Measurements from ENCODE around the gene MPST.

Gene MPST

DNA sequence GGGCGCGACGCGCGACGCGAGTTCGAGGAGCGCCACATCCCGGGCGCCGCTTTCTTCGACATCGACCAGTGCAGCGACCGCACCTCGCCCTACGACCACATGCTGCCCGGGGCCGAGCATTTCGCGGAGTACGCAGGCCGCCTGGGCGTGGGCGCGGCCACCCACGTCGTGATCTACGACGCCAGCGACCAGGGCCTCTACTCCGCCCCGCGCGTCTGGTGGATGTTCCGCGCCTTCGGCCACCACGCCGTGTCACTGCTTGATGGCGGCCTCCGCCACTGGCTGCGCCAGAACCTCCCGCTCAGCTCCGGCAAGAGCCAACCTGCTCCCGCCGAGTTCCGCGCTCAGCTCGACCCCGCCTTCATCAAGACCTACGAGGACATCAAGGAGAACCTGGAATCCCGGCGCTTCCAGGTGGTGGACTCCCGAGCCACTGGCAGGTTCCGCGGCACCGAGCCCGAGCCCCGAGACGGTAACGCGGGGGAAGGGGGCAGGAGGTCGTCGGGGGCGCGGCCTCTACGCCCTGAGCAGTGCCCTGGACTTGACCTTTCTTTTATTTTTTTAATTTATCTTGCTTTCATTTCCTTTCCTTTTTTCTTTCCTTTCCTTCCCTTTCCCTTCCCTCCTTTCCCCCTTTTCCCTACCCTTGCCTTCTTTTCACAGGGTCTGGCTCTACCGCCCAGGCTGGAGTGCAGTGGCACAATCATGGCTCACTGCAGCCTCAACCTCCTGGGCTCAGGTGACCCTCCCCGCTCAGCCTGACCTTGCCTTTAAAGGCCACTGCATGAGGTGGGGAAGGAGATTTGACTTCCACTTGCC lies 5.0 kb downstream of the MPST start:
- DNase-seq: no peak

GRCh38 chr22:37025500-37026070 lies 6.0 kb downstream of the MPST start:
- DNase-seq: no peak

DNA sequence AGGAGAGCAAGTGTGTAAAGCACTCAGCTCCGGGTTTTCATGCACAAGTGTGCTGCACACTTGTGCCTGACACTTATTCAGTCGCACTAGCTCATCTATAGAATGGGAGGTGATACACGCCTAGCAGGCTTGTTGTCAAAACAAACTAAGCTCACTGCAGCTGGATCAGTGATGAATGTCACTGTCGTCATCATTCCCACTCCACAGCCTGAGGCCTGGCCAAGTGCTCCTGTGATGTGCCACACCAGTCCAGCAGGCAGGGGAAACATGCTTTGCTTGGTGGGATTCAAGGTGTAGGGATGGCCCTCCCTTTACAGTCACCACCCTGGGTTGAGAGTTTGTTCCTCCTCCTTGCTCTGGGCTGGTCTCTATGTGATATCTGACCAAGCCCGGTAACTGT lies 6.8 kb downstream of the MPST start:
- no peak for DNase-seq

GRCh38 chr22:37027556-37027955 lies 8.0 kb downstream of the MPST start:
- DNase-seq: no peak

GRCh38 chr22:37028692-37029674 lies 9.4 kb downstream of the MPST start:
- no peak for DNase-seq

DNA sequence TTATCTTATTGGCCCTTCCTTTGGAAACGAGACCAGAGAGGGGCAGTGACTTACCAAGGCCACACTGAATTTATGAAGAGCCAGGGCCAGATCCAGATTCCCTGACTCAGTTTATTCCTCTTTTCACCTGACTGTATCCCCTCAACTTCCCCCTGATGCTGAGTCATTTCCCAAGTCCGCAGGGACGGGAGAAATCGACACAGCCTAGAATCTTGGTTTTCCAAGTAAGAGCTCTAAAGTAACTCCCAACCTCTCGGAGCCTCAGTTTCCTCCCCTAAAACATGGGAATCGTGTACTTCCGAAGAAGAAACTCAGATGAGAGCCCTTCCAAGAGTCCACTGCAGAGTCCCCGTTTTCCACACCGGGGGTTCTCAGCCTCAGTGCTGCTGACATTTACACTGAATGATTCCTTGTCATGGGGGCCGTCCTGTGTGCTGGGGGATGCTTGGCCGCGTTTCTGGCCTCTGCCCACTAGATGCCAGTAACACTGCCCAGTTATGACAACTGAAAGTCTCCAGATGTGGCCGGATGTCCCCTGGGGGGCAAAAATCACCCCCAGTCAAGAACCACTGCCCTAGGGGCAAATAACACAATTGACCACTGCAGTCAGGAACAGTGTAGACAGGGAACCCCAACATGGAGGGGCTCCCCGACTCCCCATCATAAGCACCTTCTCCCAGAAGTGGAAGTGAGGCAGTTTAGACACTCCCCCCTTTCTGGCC lies 11.2 kb downstream of the MPST start:
- DNase-seq: no peak

- no peak for DNase-seq
Measured at GRCh38 chr22:37032134-37032534, 12.6 kb downstream of the MPST start.

DNA sequence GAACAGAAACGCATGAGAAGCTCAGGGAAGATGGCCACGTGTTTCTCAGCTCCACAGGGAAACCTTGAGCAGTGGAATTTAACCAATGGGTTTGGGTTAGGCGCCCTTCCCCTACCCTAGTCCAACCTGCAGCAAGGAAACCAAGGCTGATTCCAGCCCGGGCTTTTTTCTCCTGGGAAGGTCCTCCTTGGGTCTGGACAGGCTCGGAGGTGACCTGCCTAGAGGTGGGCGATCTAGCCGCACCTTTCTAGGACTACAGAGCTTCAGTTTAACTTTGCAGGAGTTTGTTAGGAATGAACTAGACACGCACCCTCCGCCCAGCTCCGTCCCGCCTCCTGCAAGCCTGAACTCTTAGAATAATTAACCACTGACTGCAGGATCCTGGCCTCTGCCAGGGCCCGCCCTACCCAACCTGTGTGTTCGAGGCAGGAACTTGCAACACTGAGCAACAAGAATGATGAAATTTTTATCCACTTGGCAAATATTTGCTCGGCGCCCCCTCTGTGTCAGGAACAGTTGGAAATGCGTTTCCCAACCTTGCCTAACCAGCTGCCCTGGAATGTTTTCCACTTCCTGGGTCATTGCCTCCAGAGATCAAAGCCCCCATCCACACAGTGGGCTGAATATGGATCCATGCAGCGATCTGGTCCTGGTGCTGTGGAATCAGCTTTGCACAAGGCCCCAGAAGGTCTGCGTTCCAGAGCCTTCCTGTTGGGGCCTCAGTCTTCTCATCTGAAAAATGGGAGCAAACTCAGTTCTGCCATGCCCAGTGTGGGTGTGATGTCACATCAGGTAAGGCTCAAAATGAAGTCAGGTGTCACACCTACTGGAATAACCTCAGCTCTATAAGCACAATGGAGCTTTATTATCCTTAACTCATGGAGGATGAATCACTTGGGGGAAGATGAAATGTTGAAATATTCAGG lies 13.3 kb downstream of the MPST start:
- DNase-seq: no peak

GRCh38 chr22:37033605-37034430 lies 14.3 kb downstream of the MPST start:
- no peak for DNase-seq

GRCh38 chr22:37036655-37037377 lies 17.3 kb downstream of the MPST start:
- no peak for DNase-seq

DNA sequence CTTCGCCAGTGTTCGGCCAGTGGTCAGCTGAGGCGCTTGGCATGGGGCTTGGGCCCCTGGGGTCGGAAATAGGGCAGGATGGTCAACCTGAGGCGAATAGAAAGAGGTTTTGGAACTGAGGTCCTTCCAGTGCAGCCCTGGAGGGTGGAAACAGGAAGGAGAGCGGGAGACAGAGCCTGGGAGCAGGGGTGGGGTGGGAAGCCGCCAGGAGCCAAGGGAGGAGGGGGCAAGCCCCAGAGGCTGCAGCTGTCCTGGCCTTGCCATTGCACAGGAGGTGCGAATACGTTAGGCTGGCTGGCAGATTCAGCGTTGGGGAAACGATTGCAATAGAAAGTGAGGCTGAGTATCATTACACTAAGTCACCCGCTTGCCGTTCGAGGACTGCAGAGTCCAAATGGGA lies 18.1 kb downstream of the MPST start:
- no peak for DNase-seq

- DNase-seq: no peak
Measured at GRCh38 chr22:37039466-37039865, 19.9 kb downstream of the MPST start.

DNA sequence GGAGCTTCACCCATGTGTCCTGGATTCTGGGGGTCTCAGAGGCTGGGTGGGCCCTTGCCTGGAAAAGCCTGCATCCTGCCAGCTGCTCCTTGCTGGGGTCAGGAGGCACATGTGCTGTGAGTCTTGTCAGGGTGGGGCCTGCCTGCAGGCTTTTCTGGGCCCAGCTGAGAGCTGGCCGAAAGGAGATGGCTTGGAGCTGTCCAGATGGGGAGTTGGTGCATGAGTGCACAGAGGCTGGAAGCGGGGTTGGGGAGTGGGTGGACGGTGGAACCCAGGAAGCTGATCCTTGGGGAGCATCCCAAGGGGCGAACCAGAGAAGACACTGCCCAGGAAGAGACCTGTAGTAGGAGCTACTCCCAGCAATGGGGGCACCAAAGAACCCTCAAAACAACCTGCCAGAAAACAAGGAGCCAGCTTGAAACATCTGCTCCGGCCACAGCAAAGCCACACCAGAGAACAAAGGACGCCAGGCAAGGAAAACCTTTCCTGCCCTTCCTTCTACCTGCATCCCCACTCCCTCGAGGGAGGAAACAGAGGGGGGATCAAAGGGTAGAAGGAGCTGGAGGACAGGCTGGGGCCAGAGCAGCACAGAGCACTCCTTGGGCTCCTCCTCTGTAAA lies 23.8 kb downstream of the MPST start:
- DNase-seq: no peak

DNA sequence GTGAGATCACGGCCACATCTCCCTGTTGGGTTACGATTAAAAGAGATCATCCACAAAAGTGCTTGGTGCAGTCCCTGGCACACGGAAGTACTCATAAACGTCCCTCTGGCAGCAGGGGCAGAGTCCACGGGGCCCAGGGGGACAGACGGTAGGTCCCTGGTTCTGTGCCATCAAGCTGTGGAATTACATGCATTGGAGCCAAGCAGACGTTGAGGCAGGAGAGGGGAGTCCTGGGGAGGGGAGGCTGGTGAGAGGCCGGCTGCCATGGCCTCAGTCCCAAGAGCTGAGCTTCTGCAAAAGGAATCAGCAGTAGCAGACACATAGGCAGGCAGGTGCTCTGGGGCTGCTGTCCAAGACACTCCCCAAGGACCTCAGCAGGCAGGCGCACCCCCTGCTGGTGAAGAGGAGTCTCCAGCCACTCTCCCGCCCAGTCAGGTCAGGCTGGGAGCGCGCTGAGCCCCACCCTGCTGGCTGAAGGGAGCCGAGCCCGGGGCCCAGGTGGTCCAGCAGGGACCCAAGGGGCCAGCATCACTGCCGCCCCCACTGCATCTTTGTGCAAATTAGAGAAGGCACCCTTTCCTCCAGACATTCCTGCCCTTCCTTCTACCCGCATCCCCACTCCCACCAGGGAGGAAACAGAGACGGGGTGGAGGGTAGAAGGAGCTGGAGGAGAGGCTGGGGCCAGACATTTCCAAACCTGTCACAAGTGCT lies 24.4 kb downstream of the MPST start:
- DNase-seq: no peak

DNA sequence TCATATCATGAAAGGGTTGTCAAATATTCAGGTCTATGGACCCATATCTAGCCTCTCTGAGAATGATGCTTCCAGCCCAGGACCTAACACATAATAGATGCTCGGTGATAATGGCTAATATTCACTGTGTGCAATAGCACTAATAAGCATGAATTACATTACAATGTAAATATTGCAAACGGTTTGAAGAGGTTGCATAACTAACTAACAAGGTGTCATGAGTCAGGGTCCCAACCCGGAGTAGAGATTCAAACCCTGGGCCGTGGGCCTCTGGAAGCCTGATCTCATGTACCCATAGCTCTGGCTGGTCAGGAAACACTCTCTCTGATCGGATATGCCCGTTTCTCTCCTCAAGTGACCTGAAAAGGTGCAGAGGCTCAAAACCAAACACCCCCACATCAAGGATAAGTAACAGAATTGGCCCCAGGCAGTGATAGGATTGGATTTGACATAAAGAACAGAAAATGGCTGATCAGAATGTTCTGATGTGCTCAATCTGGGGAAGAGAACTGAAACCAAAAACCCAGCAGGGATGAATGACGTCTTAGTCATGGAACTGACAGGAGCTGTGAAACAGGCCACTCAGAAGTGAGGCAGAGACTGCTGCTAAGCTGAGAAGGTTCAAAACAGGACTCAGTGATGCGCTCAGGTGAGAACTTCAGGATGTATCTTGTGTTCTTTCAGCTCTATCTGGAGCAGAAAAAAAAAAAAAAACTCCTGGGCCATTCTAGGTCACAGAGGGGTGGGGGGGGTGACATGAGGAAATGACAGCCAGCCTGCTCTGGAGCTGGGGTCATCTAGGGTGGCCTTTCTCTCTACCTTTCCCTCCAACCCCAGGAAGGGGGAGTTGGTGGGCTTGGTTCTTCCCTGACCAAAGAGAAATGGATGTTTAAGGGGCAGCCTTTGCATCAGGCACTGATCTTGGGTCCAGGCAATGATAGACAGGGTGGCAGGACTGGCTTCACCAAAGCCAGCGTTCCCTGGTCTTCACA lies 25.4 kb downstream of the MPST start:
- no peak for DNase-seq

DNA sequence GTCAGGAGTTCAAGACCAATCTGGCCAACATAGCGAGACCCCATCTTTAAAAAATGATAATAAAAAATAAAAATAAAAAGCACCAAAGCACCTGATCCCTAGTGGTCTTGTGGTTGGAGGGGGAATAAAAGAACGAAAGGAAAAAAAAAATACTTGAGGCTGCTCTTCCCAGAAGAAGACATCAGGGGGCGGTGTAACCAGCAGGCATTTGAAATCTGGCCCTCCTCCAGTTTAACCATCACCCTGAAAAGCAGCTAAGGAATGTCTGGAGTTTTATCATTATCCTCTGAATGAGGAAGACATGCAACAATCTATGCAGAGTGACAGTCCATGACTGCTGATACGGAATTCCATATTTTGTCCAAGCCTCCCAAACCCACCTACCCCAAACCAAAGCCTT lies 26.4 kb downstream of the MPST start:
- DNase-seq: no peak

GRCh38 chr22:37046589-37046988 lies 27.0 kb downstream of the MPST start:
- DNase-seq: no peak

DNA sequence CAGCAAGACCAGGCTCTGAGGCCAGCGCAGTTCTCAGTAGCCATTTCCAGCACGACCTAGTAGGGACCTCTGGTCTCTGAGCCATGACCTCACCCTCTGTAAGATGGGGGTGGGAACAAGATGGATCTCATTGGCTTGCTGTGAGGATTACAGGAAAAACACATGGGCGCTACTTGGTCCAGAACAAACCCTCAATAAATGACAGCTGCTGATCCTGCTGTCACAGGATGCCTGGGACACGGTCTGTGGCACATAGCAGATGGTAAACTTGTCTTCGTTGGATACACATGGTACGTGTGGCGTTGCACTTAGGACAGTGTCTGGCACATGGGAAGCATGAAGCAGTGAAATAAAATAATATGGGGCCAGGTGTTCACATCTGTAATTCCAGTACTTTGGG lies 27.5 kb downstream of the MPST start:
- DNase-seq: no peak

All from cortex of kidney (tissue), 1 donor.